Loucy (cell line): ENCODE data around the gene SLC27A4.

Experiments
- H2AFZ ChIP-seq: fragments of 200-600 bp; sonication (generic); 2 replicates; pipeline ENCODE4 v1.6.0; 2016; ENCODE audit warnings: antibody characterized with exemption, mild to moderate bottlenecking, low read length, moderate library complexity
- H3F3A ChIP-seq: fragments of 200-600 bp; 2 replicates; pipeline ENCODE4 v1.6.0; 2016; ENCODE audit warnings: antibody characterized with exemption, low read depth, mild to moderate bottlenecking
- H3K27me3 ChIP-seq: fragments of 200-600 bp; sonication (generic); 2 replicates; pipeline ENCODE4 v1.6.1; 2014; ENCODE audit warnings: low read length, mild to moderate bottlenecking; ENCODE audit not compliant: insufficient read depth, poor library complexity, severe bottlenecking
- H3K36me3 ChIP-seq: fragments of 200-600 bp; sonication (generic); 2 replicates; pipeline ENCODE4 v1.6.1; 2016; ENCODE audit warnings: low read length; ENCODE audit not compliant: insufficient read depth
- H3K4me1 ChIP-seq: fragments of 200-600 bp; sonication (generic); 2 replicates; pipeline ENCODE4 v1.5.1; 2014; ENCODE audit warnings: low read length, mild to moderate bottlenecking; ENCODE audit not compliant: insufficient read depth, poor library complexity, severe bottlenecking
- H3K4me2 ChIP-seq: fragments of 200-600 bp; sonication (generic); 2 replicates; pipeline ENCODE4 v1.6.0; 2014; ENCODE audit warnings: antibody characterized with exemption, low read length, low read depth, mild to moderate bottlenecking; ENCODE audit not compliant: poor library complexity, severe bottlenecking
- H3K4me3 ChIP-seq: fragments of 200-600 bp; sonication (generic); 2 replicates; pipeline ENCODE4 v1.5.1; 2014; ENCODE audit warnings: low read length, mild to moderate bottlenecking, mixed read lengths; ENCODE audit not compliant: poor library complexity, severe bottlenecking
- H3K79me2 ChIP-seq: fragments of 200-600 bp; sonication (generic); 2 replicates; pipeline ENCODE4 v1.6.1; 2014; ENCODE audit warnings: low read length; ENCODE audit not compliant: insufficient read depth
- H3K9ac ChIP-seq: fragments of 200-600 bp; sonication (generic); 2 replicates; pipeline ENCODE4 v1.6.0; 2014; ENCODE audit warnings: mild to moderate bottlenecking, low read depth, low read length, moderate library complexity; ENCODE audit not compliant: poor library complexity, severe bottlenecking
- H3K9me2 ChIP-seq: fragments of 200-600 bp; sonication (generic); replicated peaks from 2 replicates; pipeline ENCODE4 v1.6.1; 2016; ENCODE audit warnings: low read depth, low read length, mixed read lengths
- H3K9me3 ChIP-seq: fragments of 200-600 bp; sonication (generic); 2 replicates; pipeline ENCODE4 v1.6.1; 2014; ENCODE audit warnings: mild to moderate bottlenecking, antibody characterized with exemption, low read length, low read depth; ENCODE audit not compliant: insufficient read depth
- H4K20me1 ChIP-seq: fragments of 200-600 bp; sonication (generic); 2 replicates; pipeline ENCODE4 v1.6.0; 2014; ENCODE audit warnings: antibody characterized with exemption, low read length, mild to moderate bottlenecking; ENCODE audit not compliant: insufficient read depth, poor library complexity, severe bottlenecking
- EZH2phosphoT487 ChIP-seq: fragments of 200-600 bp; IDR thresholded peaks from 2 replicates; pipeline ENCODE4 v1.6.1; 2018; ENCODE audit warnings: antibody characterized with exemption, mild to moderate bottlenecking, moderate library complexity, borderline replicate concordance
- TF ChIP-seq, protein P1 (sequence below): fragments of 200-600 bp; sonication (generic); conservative IDR thresholded peaks from 2 replicates; pipeline ENCODE4 v1.5.1; 2014; ENCODE audit warnings: mild to moderate bottlenecking, antibody characterized with exemption, low read length

SLC27A4 gene

DNA sequence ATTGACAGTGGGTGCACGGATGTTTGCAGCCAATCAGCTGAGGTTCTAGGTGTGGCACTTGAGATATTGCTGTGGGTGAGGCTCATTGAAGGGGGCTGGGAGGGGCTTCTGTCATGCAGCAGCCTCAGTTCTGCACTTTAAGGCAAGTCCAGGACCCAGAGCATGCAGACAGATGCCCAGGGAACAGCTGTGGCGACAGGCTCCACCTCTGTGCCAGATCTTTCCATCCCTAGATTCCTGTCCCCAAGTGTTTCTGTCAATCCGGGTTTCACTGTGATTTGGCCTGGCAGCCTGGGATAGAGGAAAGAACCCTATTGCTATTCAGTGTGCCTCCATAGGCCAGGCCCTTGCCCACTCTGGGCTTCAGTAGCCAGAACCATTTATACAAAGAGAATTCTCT is 59.5 kb downstream of the SLC27A4 start:
- TF ChIP-seq EZH2phosphoT487, result no peak
- TF ChIP-seq, protein P1, sequence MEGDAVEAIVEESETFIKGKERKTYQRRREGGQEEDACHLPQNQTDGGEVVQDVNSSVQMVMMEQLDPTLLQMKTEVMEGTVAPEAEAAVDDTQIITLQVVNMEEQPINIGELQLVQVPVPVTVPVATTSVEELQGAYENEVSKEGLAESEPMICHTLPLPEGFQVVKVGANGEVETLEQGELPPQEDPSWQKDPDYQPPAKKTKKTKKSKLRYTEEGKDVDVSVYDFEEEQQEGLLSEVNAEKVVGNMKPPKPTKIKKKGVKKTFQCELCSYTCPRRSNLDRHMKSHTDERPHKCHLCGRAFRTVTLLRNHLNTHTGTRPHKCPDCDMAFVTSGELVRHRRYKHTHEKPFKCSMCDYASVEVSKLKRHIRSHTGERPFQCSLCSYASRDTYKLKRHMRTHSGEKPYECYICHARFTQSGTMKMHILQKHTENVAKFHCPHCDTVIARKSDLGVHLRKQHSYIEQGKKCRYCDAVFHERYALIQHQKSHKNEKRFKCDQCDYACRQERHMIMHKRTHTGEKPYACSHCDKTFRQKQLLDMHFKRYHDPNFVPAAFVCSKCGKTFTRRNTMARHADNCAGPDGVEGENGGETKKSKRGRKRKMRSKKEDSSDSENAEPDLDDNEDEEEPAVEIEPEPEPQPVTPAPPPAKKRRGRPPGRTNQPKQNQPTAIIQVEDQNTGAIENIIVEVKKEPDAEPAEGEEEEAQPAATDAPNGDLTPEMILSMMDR, result no peak

DNA sequence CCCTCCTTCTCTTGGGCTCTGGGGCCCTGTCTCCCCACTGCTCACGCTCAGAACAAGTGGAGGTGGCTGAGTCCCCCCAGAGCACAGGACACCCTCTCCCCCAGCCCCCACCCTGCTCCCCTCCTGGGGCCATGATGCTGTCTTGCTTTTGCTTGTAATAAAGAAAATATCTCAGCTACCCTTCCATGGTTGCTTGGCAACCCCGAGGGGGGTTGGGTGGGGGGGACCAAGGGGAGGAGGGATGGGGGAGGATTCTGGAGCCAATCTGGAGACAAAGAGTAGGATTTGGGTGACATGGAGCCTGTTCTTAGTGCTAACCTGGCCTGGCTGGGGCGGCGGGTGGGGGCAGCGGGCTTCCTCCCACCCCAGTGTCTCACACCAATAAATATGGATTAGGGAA is 64.2 kb downstream of the SLC27A4 start:
- Histone ChIP-seq H4K20me1 (no peaks in the 10 kb centered on the region), H3K79me2 (no peaks in the 10 kb centered on the region), H3K9me2 (no peaks in the 10 kb centered on the region), H3K9me3 (no peaks in the 10 kb centered on the region), H3F3A (no peaks in the 10 kb centered on the region), H3K4me2 (no peak overlapping the region), H3K4me3 (no peak overlapping the region), H3K4me1 (no peaks in the 10 kb centered on the region), H3K27me3 (no peaks in the 10 kb centered on the region), H3K36me3 (no peaks in the 10 kb centered on the region), H3K9ac (no peak overlapping the region), H2AFZ (no peak overlapping the region)
- TF ChIP-seq, protein P1, result no peak
- TF ChIP-seq EZH2phosphoT487, result no peak

More for the DNA sequence above, 59.5 kb downstream of the SLC27A4 start:
- H3K36me3 ChIP-seq, result no peaks in the 10 kb centered on the region
- no peaks in the 10 kb centered on the region for H3K79me2 ChIP-seq
- H3K9me3 ChIP-seq, result no peaks in the 10 kb centered on the region
- no peak overlapping the region for H3K4me3 ChIP-seq
- no peak overlapping the region for H3K4me2 ChIP-seq
- H4K20me1 ChIP-seq, result no peaks in the 10 kb centered on the region
- no peaks in the 10 kb centered on the region for H3K27me3 ChIP-seq
- no peaks in the 10 kb centered on the region for H3K9me2 ChIP-seq
- no peaks in the 10 kb centered on the region for H3F3A ChIP-seq
- no peak overlapping the region for H3K9ac ChIP-seq
- no peaks in the 10 kb centered on the region for H3K4me1 ChIP-seq
- no peak overlapping the region for H2AFZ ChIP-seq

DNA sequence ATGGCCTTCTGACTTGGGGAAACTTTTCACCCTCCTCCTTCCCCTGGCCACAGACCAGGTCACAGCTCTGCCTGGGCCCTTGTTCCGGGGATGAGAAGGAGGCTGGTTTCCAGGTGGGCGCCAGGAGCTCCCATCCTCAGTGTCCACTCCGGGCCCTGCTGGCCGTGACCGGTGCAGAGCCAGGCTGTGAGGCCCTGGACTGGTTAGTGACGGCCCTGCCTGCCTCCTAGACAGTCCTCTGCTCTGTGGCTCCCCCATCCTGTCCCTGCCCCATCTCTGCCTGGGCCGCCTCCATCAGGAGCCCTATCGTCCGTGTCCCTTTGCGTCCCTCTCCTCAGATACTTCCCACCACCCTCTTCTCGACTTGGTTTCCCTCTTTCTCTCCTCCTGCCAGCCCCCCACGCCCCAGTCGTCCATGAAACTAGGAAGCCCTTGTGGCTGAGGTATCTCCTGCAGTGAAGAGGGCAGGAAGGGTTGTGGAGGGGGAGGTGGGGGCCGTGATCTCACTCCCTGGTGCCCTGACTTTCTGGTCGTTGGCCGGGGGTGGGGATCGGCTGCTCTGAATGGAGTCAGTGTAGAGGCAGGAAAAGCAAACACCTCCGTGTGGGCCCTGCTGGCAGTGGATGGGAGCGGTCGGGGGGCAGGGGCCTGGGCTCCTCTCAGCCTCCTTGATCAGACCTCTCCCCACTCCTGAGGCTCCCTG is 64.9 kb downstream of the SLC27A4 start:
- H3K9me2 ChIP-seq, result no peaks in the 10 kb centered on the region
- no peak overlapping the region for H2AFZ ChIP-seq
- no peaks in the 10 kb centered on the region for H4K20me1 ChIP-seq
- TF ChIP-seq, protein P1, result no peak
- TF ChIP-seq EZH2phosphoT487, result no peak
- no peaks in the 10 kb centered on the region for H3K36me3 ChIP-seq
- H3F3A ChIP-seq, result no peaks in the 10 kb centered on the region
- H3K4me3 ChIP-seq, result no peak overlapping the region
- H3K79me2 ChIP-seq, result no peaks in the 10 kb centered on the region
- H3K27me3 ChIP-seq, result no peaks in the 10 kb centered on the region
- H3K4me1 ChIP-seq, result no peaks in the 10 kb centered on the region
- H3K4me2 ChIP-seq, result no peak overlapping the region
- no peak overlapping the region for H3K9ac ChIP-seq
- no peaks in the 10 kb centered on the region for H3K9me3 ChIP-seq
